ENCODE measurements around the gene RAET1E.

DNA sequence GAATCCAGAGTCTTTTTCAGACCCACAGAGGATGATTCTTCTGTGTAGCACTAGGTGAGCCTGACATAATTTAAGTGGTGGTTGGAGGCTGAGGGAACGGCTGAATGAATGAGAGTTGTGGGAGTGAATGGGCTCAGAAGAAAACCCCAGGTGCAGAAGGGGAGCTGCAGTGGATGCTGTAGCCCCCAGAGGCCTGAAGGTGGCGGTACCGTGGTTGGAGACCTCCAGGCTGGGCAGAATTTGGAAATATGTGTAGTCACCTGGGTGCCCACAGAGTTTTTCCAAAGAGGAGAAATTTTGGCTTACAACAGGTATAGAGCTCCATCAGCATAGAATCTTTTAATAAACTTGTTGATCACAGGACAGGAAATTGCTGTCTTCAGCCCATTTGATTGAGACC, 31.5 kb upstream of the RAET1E start:
- TF ChIP-seq, protein P1, sequence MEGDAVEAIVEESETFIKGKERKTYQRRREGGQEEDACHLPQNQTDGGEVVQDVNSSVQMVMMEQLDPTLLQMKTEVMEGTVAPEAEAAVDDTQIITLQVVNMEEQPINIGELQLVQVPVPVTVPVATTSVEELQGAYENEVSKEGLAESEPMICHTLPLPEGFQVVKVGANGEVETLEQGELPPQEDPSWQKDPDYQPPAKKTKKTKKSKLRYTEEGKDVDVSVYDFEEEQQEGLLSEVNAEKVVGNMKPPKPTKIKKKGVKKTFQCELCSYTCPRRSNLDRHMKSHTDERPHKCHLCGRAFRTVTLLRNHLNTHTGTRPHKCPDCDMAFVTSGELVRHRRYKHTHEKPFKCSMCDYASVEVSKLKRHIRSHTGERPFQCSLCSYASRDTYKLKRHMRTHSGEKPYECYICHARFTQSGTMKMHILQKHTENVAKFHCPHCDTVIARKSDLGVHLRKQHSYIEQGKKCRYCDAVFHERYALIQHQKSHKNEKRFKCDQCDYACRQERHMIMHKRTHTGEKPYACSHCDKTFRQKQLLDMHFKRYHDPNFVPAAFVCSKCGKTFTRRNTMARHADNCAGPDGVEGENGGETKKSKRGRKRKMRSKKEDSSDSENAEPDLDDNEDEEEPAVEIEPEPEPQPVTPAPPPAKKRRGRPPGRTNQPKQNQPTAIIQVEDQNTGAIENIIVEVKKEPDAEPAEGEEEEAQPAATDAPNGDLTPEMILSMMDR (conservative IDR thresholded peaks at IDR 0.05) = peak; percentile 26
- no peak for TF ChIP-seq ZFX (IDR thresholded peaks at IDR 0.05)
